SK-N-MC (cell line): Measurements from ENCODE around the gene EGFL7.
"Not testable (repeated sequence)": the region's sequence is repeated elsewhere in the genome, so short reads cannot be mapped to it uniquely, and the experiment has no call there.

Experiments used
- DNase-seq: peaks from one replicate; pipeline ENCODE4 v3.0.0-alpha.2; 2011; ENCODE audit warnings: low read depth, low spot score
- H3K27ac ChIP-seq: fragments of 200-600 bp; sonication (generic); 2 replicates; pipeline ENCODE4 v1.5.1; 2016; ENCODE audit warnings: mixed run types
- H3K36me3 ChIP-seq: fragments of 200-600 bp; sonication (generic); 2 replicates; pipeline ENCODE4 v1.6.1; 2017; ENCODE audit warnings: antibody characterized with exemption, low read length, mixed read lengths; ENCODE audit not compliant: insufficient read depth
- H3K4me3 ChIP-seq: fragments of 200-600 bp; sonication (generic); 2 replicates; pipeline ENCODE4 v1.5.1; 2016
- H3K9ac ChIP-seq: fragments of 200-600 bp; sonication (generic); 2 replicates; pipeline ENCODE4 v1.8.0; 2017; ENCODE audit warnings: mixed run types, mixed read lengths; ENCODE audit not compliant: insufficient read length
- H3K9me3 ChIP-seq: fragments of 200-600 bp; sonication (generic); 2 replicates; pipeline ENCODE4 v1.6.1; 2017; ENCODE audit warnings: low read depth, mild to moderate bottlenecking, antibody characterized with exemption, low read length, moderate library complexity, mixed read lengths
- EZH2 ChIP-seq: fragments of 200-600 bp; sonication (generic); IDR thresholded peaks from one replicate; pipeline ENCODE4 v1.6.1; 2017; ENCODE audit warnings: antibody characterized with exemption
- FOXP2 ChIP-seq: optimal IDR thresholded peaks from 2 replicates; pipeline ENCODE3; 2011; ENCODE audit warnings: mild to moderate bottlenecking, moderate library complexity; ENCODE audit not compliant: insufficient read depth; ENCODE audit errors: extremely low read length, control extremely low read depth
- POLR2AphosphoS5 ChIP-seq: IDR thresholded peaks from 2 replicates; pipeline ENCODE4 v1.6.1; 2012; ENCODE audit warnings: mild to moderate bottlenecking, low read depth, low read length, borderline replicate concordance

The EGFL7 gene

DNA sequence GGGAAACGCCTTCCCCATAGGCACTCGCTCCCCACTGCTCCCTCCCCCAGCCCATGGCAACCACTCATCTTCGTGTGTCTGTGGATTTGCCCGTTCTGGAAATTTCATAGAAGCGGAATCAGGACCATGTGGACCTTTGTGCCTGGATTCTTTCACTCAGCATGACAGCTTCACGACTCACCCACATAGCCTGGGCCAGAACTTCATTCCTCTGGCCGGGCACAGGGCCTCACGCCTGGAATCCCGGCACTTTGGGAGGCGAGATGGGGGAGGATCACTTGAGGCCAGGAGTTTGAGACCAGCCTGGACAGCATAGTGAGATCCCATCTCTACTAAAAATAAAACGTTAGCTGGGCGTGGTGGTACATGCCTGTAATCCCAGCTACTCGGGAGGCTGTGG, 37.6 kb downstream of the EGFL7 start:
- Histone ChIP-seq H3K9ac (no peak overlapping the region), H3K36me3 (no peaks in the 10 kb centered on the region), H3K4me3 (no peak overlapping the region), H3K27ac (no peak overlapping the region), H3K9me3 (no peaks in the 10 kb centered on the region)
- DNase-seq = no peak
- TF ChIP-seq FOXP2 (no peak), EZH2 (no peak), POLR2AphosphoS5 (no peak)

DNA sequence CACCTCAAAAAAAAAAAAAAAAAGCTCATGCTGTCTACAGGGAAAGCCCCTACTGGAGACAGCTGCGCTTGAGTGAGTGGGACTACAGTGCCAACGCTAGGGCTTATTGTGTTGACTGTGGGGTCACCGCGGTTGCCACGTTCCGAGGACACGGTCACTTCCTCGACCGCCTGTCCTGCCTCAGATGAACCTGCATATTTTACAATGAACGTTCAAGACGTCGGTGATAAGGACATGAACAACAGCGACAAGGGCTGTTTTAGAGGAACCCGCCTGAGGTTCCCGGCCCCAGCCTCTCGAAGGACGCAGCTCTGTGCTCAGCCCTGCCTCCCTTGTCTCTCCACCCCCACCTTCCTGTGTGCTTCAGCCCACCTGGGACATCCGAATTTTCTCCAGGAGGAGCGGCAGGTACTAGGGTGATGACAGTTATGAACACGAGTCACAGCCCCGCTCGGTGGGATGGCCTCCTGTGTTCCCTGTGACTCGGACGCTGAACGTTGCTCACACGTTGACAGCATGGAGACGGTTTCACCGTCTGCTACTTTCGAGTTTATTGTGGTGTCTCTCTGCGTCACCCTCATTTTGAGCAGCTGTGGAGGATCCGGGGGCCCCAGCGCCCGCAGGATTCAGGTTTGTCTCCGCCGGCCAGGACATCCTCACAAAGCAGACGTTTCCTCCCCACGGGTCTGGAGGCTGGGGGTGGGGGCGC, 38.4 kb downstream of the EGFL7 start:
- DNase-seq = no peak
- TF ChIP-seq FOXP2 (no peak), EZH2 (no peak), POLR2AphosphoS5 (no peak)
- no peak overlapping the region for H3K9ac ChIP-seq
- H3K4me3 ChIP-seq = no peak overlapping the region
- H3K27ac ChIP-seq = no peak overlapping the region
- H3K9me3 ChIP-seq = no peaks in the 10 kb centered on the region
- H3K36me3 ChIP-seq = no peaks in the 10 kb centered on the region

DNA sequence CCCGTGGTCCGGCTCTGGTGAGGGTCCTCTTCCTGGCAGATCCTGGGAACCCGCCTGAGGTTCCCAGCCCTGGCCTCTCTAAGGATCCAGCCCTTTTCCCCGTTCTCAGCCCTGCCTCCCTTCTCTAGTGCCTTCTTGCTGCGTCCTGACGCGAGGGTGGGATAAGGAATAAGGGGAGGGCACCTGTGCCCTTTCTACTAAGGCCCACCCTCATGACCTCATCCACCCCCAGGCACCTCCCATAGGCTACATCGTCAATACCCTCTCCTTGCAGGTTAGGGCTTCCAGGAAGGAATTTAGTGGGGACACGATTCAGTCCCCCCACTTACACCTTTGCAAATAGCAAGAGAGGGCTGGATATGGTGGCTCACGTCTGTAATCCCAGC, 38.9 kb downstream of the EGFL7 start:
- DNase-seq = no peak

DNA sequence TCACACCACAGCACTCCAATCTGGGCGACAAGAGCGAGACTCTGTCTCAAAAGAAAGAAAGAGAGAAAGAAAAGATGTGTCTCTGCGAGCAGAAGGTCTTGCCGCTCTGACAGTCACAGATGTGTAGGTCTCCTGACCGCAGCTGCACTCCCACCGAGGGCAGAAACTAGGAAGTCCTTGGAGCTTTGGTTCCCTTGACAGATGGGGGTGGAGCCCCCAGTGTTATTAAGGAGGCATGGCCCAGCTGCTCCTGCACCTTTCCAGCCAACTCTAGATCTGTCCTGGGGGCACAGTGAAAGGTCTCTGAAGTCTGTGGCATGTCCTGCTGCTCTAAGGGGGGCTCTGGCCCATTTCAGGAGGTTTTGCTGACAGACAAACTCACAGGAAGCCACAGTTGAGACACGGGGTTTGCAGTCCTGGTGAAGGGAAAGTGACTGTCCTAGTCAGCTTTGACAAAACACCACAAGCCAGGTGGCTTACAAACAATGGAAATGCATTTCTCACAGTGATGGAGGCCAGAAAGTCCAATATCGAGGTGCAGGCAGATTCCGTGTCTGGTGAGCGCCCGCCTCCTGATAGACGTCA, 40.7 kb downstream of the EGFL7 start:
- Histone ChIP-seq H3K9ac (no peak overlapping the region), H3K27ac (no peak overlapping the region), H3K9me3 (no peaks in the 10 kb centered on the region), H3K4me3 (no peak overlapping the region), H3K36me3 (no peaks in the 10 kb centered on the region)
- TF ChIP-seq FOXP2 = no peak
- no peak for TF ChIP-seq POLR2AphosphoS5
- no peak for TF ChIP-seq EZH2
- DNase-seq = no peak

More for the DNA sequence above, 38.9 kb downstream of the EGFL7 start:
- Histone ChIP-seq H3K4me3 (no peak overlapping the region), H3K9ac (no peak overlapping the region), H3K27ac (no peak overlapping the region), H3K9me3 (no peaks in the 10 kb centered on the region), H3K36me3 (no peaks in the 10 kb centered on the region)
- no peak for TF ChIP-seq POLR2AphosphoS5
- TF ChIP-seq FOXP2 = no peak
- no peak for TF ChIP-seq EZH2

DNA sequence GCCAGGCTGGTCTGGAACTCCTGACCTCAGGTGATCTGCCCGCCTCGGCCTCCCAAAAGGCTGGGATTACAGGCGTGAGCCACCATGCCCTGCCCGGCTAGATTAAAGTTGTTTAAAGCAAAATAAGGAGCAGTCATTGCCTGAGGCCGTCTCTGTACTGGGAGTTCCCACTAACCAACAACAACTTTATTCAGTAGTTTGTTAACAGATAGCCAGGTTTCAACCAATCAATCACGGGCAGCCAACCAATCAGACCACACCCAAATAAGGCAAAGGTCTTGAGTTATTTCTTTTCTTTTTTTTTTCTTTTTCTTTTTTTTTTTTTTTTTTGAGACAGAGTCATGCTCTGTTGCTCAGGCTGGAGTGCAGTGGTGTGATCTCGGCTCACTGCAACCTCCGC, 42.0 kb downstream of the EGFL7 start:
- H3K36me3 ChIP-seq, H3K4me3 ChIP-seq, DNase-seq, H3K27ac ChIP-seq, H3K9me3 ChIP-seq, H3K9ac ChIP-seq: not testable (repeated sequence)

DNA sequence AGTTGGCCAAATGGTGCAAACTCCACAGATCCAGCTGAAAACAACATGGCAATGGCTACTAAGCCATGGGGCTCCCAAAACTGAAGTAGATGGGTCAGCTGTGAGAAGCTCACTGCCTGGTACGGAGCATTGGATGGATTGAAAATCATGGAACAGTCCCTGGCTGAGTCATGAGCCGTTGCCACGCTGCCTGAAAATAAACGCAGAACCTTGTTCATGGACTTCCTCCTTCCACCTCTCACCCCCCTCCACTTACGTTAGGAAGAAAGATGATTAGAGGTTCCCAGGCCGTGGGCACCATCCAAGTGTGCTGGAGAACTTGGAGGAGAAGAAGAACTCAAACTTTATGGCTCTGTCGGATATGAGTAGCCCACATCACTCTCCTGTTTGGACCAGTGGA, 42.8 kb downstream of the EGFL7 start:
- H3K36me3 ChIP-seq = no peaks in the 10 kb centered on the region
- no peak overlapping the region for H3K9ac ChIP-seq
- no peak for DNase-seq
- H3K4me3 ChIP-seq = no peak overlapping the region
- no peaks in the 10 kb centered on the region for H3K9me3 ChIP-seq
- no peak overlapping the region for H3K27ac ChIP-seq
- no peak for TF ChIP-seq FOXP2

DNA sequence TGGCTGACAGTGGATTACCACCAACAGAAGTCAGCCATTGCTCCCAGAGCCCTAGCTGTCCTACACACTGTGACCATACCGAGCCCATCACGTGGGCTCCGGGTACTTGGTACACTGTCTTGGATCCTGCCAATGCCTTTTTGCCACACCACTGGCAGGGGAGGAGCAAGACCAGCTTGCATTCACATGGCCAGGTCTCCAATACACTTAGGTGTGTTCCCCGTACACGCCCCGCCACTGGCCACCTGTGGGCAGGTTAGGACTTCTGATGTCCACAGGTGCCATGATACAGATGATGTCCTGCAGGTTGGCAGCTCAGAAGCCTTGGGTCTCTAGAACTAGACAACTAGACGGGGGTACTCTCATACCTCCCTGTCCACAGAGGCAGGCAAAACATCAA, 44.3 kb downstream of the EGFL7 start:
- TF ChIP-seq POLR2AphosphoS5 (no peak), FOXP2 (no peak), EZH2 (no peak)
- Histone ChIP-seq H3K4me3 (no peak overlapping the region), H3K27ac (no peak overlapping the region), H3K36me3 (no peaks in the 10 kb centered on the region), H3K9me3 (no peaks in the 10 kb centered on the region), H3K9ac (no peak overlapping the region)
- no peak for DNase-seq

DNA sequence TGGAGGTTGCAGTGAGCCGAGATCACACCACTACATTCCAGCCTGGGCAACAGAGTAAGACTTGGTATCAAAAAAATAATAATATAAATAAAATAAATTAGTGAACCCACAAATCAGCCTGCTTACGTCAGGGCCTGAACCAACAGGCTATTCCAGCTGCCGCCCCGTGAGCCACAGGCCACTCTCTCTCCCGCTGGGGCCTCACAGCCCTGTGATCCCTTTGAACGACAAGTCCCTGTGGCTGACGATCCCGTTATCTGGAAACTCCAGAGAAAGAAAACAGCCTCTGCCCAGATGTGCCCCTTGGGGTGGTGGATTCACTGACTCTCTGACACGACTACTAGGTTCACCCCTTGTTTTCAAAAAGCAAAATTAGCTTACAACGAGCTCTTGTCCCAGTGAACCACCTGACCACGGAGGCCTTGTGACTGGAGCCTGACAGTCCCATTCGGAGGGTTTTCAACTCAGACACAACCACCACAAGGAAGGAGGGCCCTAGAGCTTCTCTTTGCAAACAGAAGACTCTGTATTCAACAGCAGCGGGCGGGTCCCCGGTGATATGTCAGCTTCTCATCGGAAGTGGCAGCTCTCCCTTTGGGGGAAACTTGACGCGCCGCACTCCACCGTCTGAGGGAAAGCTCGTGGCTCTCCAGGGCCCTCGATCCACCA, 45.3 kb downstream of the EGFL7 start:
- TF ChIP-seq POLR2AphosphoS5 (no peak), FOXP2 (no peak), EZH2 (no peak)
- Histone ChIP-seq H3K36me3 (no peaks in the 10 kb centered on the region), H3K4me3 (no peak overlapping the region), H3K27ac (no peak overlapping the region), H3K9me3 (no peaks in the 10 kb centered on the region), H3K9ac (no peak overlapping the region)
- no peak for DNase-seq

DNA sequence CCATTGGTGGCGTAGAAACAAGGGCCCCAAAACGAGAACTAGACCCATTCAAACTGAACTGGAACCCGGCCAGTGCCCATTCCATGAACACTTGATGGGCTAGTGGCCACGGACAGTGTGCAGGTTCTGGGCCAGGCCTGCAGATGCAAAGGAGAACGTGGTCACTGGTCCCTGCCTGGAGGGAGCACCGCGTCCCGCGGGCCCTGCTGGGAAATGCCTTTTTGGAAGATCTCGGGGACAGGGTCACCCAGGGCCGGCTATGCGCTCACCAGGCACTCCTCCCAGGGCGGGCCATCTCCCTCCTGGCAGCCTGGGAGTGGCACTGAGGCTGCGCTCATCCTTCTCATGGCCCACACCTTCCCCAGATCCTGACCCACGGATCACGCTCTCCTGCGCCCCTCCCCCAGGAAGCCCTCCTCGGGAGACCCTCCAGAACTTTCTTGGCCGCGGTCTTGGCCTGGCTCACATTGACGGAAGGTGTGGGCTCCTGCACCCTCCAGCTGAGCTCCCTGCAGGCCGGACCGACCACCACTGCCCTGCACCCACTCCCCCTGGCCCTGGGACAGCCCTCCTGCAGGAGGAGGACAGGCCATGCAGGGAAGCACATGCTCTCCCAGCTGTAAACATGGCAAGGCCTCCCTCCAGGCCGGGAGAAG, 46.9 kb downstream of the EGFL7 start:
- Histone ChIP-seq H3K4me3 (no peak overlapping the region), H3K36me3 (no peaks in the 10 kb centered on the region), H3K27ac (no peak overlapping the region), H3K9ac (no peak overlapping the region), H3K9me3 (no peaks in the 10 kb centered on the region)
- no peak for DNase-seq
- no peak for TF ChIP-seq FOXP2
- no peak for TF ChIP-seq EZH2
- no peak for TF ChIP-seq POLR2AphosphoS5
